HEK293 (cell line): Measurements from ENCODE around the gene FILIP1L.

Experiments
- YY2 ChIP-seq: fragments of 450-650 bp; formaldehyde crosslinking; IDR thresholded peaks from 2 replicates; pipeline ENCODE4 v1.5.1; 2016; ENCODE audit warnings: missing biosample characterization, missing genetic modification characterization
- ZNF114 ChIP-seq: fragments of 450-650 bp; formaldehyde crosslinking; IDR thresholded peaks from 2 replicates; pipeline ENCODE4 v1.5.0; 2017; ENCODE audit warnings: missing biosample characterization, missing genetic modification characterization
- ZNF239 ChIP-seq: fragments of 450-650 bp; formaldehyde crosslinking; IDR thresholded peaks from 2 replicates; pipeline ENCODE4 v1.5.1; 2016; ENCODE audit warnings: missing biosample characterization, missing genetic modification characterization
- ZNF266 ChIP-seq: fragments of 450-650 bp; formaldehyde crosslinking; IDR thresholded peaks from 2 replicates; pipeline ENCODE4 v1.5.1; 2016; ENCODE audit warnings: missing biosample characterization, missing genetic modification characterization, low read depth
- ZNF274 ChIP-seq, 2 experiments: fragments of 200-500 bp in 1 of 2; fragments of 450-650 bp in 1 of 2; sonication (Bioruptor generic) in 1 of 2; formaldehyde crosslinking in 1 of 2; IDR thresholded peaks; 2 replicates each; pipeline versions ENCODE4 v1.5.1 to v1.6.1; 2014 to 2016; ENCODE audit warnings: borderline replicate concordance in 1 of 2, inconsistent platforms in 1 of 2, low read length in 1 of 2, missing biosample characterization in 1 of 2, missing genetic modification characterization in 1 of 2
- ZNF501 ChIP-seq: fragments of 450-650 bp; formaldehyde crosslinking; IDR thresholded peaks from 2 replicates; pipeline ENCODE4 v1.5.1; 2016; ENCODE audit warnings: missing biosample characterization, missing genetic modification characterization
- ZNF596 ChIP-seq: fragments of 450-650 bp; IDR thresholded peaks from 2 replicates; pipeline ENCODE4 v1.5.0; 2018; ENCODE audit warnings: missing biosample characterization, mild to moderate bottlenecking, missing genetic modification characterization, moderate library complexity
- ZNF664 ChIP-seq: fragments of 450-650 bp; formaldehyde crosslinking; IDR thresholded peaks from 2 replicates; pipeline ENCODE4 v1.5.1; 2016; ENCODE audit warnings: missing biosample characterization, missing genetic modification characterization
- TF ChIP-seq, protein P1 (sequence below): fragments of 450-650 bp; formaldehyde crosslinking; IDR thresholded peaks from 2 replicates; pipeline ENCODE4 v1.5.1; 2016; ENCODE audit warnings: missing biosample characterization, missing genetic modification characterization, low read depth
- TF ChIP-seq, protein P2 (sequence below): fragments of 450-650 bp; formaldehyde crosslinking; IDR thresholded peaks from 2 replicates; pipeline ENCODE4 v1.5.1; 2016; ENCODE audit warnings: missing biosample characterization, missing genetic modification characterization
- TF ChIP-seq, protein P3 (sequence below): fragments of 450-650 bp; formaldehyde crosslinking; IDR thresholded peaks from 2 replicates; pipeline ENCODE4 v1.5.1; 2016; ENCODE audit warnings: missing biosample characterization, missing genetic modification characterization, low read depth
- TF ChIP-seq, protein P4 (sequence below): fragments of 450-650 bp; formaldehyde crosslinking; IDR thresholded peaks from 2 replicates; pipeline ENCODE4 v1.5.1; 2016; ENCODE audit warnings: missing biosample characterization, missing genetic modification characterization
- TF ChIP-seq, protein P5 (sequence below): fragments of 450-650 bp; formaldehyde crosslinking; IDR thresholded peaks from 2 replicates; pipeline ENCODE4 v1.5.1; 2017; ENCODE audit warnings: missing biosample characterization, mild to moderate bottlenecking, missing genetic modification characterization, moderate library complexity

DNA sequence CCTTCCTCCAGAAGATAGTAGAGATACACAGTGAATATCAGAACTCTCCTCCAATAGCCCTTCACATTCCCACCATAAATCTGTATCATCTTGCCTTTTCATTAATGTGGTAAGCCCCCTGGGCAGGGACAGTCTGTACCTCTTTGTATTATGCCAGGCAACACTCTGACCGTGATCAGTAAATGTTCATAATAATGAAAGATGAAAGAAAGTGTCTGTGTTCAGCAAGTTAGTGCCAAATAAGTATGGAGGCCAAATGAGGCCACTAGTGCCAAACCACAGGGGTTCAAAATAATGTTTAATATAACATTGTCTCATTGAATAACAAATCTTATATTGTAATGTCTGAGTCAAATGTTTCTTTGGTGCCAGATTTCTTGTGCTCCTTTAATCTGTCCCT lies 192.3 kb downstream of the FILIP1L start:
- no peak for TF ChIP-seq ZNF239 (tag by site-specific recombination)
- no peak for TF ChIP-seq YY2 (tag by site-specific recombination)
- TF ChIP-seq ZNF501 (tag by site-specific recombination), result no peak
- no peak for TF ChIP-seq ZNF266
- no peak for TF ChIP-seq ZNF274 (IDR thresholded peaks at IDR 0.05; ENCODE audit: low read length)
- no peak for TF ChIP-seq ZNF274 (tag by site-specific recombination; IDR thresholded peaks at IDR 0.05; ENCODE audit: borderline replicate concordance)
- TF ChIP-seq ZNF664 (tag by site-specific recombination), result no peak
- TF ChIP-seq, protein P1, sequence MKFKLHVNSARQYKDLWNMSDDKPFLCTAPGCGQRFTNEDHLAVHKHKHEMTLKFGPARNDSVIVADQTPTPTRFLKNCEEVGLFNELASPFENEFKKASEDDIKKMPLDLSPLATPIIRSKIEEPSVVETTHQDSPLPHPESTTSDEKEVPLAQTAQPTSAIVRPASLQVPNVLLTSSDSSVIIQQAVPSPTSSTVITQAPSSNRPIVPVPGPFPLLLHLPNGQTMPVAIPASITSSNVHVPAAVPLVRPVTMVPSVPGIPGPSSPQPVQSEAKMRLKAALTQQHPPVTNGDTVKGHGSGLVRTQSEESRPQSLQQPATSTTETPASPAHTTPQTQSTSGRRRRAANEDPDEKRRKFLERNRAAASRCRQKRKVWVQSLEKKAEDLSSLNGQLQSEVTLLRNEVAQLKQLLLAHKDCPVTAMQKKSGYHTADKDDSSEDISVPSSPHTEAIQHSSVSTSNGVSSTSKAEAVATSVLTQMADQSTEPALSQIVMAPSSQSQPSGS, result no peak
- TF ChIP-seq, protein P2, sequence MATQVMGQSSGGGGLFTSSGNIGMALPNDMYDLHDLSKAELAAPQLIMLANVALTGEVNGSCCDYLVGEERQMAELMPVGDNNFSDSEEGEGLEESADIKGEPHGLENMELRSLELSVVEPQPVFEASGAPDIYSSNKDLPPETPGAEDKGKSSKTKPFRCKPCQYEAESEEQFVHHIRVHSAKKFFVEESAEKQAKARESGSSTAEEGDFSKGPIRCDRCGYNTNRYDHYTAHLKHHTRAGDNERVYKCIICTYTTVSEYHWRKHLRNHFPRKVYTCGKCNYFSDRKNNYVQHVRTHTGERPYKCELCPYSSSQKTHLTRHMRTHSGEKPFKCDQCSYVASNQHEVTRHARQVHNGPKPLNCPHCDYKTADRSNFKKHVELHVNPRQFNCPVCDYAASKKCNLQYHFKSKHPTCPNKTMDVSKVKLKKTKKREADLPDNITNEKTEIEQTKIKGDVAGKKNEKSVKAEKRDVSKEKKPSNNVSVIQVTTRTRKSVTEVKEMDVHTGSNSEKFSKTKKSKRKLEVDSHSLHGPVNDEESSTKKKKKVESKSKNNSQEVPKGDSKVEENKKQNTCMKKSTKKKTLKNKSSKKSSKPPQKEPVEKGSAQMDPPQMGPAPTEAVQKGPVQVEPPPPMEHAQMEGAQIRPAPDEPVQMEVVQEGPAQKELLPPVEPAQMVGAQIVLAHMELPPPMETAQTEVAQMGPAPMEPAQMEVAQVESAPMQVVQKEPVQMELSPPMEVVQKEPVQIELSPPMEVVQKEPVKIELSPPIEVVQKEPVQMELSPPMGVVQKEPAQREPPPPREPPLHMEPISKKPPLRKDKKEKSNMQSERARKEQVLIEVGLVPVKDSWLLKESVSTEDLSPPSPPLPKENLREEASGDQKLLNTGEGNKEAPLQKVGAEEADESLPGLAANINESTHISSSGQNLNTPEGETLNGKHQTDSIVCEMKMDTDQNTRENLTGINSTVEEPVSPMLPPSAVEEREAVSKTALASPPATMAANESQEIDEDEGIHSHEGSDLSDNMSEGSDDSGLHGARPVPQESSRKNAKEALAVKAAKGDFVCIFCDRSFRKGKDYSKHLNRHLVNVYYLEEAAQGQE (tag by site-specific recombination), result no peak
- TF ChIP-seq, protein P3, sequence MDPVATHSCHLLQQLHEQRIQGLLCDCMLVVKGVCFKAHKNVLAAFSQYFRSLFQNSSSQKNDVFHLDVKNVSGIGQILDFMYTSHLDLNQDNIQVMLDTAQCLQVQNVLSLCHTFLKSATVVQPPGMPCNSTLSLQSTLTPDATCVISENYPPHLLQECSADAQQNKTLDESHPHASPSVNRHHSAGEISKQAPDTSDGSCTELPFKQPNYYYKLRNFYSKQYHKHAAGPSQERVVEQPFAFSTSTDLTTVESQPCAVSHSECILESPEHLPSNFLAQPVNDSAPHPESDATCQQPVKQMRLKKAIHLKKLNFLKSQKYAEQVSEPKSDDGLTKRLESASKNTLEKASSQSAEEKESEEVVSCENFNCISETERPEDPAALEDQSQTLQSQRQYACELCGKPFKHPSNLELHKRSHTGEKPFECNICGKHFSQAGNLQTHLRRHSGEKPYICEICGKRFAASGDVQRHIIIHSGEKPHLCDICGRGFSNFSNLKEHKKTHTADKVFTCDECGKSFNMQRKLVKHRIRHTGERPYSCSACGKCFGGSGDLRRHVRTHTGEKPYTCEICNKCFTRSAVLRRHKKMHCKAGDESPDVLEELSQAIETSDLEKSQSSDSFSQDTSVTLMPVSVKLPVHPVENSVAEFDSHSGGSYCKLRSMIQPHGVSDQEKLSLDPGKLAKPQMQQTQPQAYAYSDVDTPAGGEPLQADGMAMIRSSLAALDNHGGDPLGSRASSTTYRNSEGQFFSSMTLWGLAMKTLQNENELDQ (tag by site-specific recombination), result no peak
- no peak for TF ChIP-seq ZNF114 (tag by site-specific recombination)
- no peak for TF ChIP-seq ZNF596 (tag by site-specific recombination)
- TF ChIP-seq, protein P4, sequence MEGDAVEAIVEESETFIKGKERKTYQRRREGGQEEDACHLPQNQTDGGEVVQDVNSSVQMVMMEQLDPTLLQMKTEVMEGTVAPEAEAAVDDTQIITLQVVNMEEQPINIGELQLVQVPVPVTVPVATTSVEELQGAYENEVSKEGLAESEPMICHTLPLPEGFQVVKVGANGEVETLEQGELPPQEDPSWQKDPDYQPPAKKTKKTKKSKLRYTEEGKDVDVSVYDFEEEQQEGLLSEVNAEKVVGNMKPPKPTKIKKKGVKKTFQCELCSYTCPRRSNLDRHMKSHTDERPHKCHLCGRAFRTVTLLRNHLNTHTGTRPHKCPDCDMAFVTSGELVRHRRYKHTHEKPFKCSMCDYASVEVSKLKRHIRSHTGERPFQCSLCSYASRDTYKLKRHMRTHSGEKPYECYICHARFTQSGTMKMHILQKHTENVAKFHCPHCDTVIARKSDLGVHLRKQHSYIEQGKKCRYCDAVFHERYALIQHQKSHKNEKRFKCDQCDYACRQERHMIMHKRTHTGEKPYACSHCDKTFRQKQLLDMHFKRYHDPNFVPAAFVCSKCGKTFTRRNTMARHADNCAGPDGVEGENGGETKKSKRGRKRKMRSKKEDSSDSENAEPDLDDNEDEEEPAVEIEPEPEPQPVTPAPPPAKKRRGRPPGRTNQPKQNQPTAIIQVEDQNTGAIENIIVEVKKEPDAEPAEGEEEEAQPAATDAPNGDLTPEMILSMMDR (tag by site-specific recombination), result no peak
- TF ChIP-seq, protein P5, sequence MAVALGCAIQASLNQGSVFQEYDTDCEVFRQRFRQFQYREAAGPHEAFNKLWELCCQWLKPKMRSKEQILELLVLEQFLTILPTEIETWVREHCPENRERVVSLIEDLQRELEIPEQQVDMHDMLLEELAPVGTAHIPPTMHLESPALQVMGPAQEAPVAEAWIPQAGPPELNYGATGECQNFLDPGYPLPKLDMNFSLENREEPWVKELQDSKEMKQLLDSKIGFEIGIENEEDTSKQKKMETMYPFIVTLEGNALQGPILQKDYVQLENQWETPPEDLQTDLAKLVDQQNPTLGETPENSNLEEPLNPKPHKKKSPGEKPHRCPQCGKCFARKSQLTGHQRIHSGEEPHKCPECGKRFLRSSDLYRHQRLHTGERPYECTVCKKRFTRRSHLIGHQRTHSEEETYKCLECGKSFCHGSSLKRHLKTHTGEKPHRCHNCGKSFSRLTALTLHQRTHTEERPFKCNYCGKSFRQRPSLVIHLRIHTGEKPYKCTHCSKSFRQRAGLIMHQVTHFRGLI (tag by site-specific recombination), result no peak
